Stimulated activated CD8-positive, alpha-beta memory T cell treated with anti-CD3 and anti-CD28 coated beads, Interleukin-15, amount 100 ng/mL, for 1 hour (primary cell): ENCODE measurements around the gene GSX2.
"Not testable (repeated sequence)": the region's sequence is repeated elsewhere in the genome, so short reads cannot be mapped to it uniquely, and the experiment has no call there.

Source experiments
- DNase-seq: peaks from one replicate; pipeline ENCODE4 v3.0.0-alpha.2; 2020; ENCODE audit warnings: low read depth

GSX2 gene

DNA sequence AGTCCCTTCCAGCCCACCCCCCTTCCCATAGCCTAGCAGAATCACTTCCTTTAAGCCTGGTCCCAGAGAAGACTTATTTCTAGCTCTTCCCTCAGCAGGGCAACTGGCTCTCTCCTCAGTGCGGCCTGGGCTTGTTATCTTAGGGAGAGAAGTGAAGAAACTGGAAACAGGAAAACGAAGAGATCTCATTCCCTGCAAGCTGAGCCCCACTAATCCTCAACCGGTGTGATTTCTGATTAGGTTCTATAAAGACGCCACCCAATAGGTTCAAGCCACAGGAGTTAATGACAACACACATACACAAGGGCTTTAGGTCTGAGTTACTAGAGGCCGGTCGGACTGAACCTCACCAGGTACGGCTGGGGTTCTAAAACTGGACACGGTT, 3.2 kb downstream of the GSX2 start:
- no peak for DNase-seq

DNA sequence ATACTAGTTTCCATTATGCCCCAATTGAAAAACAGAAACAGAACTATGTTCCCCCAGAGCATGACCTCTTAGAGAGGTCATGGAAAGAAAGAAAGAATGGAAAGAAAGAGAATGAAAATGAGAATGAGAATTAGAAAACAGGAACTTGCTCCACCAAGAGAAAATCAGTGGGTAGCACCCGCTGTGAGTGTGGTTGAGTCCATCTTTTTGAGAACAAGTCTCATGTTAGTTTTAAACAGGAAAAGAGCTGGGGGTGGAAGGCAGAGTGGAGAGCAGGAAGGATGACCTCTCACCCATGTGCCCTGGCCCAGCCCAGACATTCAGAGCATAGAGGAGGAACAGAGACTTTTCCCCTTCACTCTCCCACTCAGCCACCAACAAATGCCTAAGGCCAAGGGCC, 4.9 kb downstream of the GSX2 start:
- DNase-seq: no peak

DNA sequence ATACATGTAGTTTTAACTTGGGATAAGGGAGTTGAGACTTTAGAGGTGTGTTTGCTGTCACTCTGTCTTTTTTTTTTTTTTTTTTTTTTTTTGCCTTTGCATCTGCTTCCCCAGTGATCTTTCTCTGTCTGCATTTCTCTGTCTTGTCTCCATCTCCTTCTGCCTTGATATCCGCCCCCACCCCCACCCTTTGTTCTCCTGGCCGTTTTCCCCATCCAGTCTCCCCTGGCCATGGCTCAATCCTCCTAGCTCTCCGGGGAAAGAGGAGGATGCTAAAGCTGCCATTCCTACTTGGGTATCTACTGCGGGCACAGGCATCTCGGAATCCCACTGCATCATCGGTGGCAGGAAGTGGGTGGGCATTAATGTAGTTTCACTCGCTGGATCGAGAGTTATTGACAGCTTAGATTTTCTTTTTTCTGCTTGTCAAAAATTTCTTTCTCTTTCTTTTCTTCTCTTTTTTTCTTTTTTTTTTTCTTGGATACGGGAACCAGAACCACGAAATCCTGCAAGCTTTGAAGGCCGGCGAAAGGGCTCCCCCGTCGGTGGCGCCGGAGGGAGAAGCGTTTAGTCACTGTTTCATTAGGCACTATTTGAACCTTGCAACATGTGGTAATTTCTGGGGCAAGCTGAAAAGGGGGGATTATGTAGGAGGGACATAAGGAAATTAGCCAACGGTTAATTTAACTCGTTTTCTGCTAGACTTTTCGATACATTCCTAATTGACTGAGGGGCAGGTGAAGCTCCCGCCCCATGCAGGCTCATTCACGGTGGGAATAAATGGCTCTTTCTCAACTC, 8.2 kb downstream of the GSX2 start:
- no peak for DNase-seq

DNA sequence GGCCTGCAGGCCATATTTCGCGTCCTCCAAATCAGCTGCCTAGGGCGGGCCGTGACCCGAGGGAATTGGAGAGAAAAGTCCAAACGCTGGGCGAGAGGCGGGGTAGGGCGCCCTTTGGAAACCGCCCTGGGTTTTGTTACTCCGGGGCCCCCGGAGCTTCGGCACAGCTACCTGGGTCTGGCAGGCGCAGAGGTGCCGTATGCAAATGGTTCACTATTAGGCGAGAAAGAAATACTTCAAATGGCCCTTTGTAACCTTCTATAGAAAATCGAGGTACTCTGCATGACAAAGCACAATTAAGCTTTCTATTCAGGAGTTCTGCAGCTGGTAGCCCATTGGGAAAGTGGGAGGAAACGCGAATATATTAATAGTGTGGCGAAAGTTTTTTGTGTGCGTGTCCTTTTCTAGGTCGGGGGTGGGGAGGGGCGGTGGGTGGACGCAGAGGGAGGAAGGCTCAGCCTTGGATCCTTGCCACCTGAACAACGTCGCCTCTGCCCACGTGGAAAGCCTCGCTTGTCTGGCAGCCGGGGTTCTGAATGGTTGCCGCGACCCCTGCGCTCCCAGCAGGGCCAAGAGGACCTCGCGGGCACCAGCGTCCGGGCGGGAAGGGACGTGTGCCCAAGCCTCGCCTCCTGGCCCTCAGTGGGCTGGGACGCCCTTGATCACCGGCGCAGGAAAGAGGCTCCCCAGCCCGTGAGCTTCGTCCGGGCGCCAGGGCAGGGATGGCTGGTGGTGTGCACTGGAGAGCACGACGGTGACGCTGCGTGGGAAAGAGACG, 9.5 kb downstream of the GSX2 start:
- no peak for DNase-seq

DNA sequence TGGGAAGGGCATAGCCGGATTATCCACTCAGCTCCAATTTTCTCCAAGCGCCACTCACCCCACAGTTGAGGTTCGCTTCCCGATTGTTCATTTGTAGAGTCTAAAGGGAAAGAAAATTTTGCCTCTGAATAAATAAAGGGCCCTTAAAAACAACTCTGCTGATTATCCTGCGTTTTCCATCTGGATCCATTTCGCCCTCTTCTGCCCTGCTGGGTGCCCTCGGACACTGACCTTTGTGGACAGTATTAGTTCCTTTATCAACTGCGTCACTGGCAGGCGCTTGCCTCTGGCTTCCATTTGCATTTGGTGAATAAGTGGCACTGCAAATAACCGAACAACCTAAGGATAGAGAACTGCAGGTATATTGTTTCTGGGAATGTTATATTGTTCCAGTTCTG, 10.1 kb downstream of the GSX2 start:
- no peak for DNase-seq

DNA sequence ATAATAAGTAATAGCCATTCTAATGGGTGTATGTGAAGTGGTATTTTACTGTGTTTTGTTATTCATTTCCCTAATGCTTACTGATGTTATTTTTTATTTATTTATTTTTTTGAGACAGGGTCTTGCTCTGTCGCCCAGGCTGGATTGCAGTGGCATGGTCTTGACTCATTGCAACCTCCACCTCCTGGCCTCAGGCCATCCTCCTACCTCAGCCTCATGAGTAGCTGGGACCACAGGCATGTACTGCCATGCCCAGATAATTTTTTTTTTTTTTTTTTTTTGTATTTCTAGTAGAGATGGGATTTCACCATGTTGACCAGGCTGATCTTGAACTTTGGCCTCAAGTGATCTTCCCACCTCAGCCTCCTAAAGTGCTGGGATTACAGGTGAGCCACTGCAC, 13.2 kb downstream of the GSX2 start:
- not testable (repeated sequence) for DNase-seq

DNA sequence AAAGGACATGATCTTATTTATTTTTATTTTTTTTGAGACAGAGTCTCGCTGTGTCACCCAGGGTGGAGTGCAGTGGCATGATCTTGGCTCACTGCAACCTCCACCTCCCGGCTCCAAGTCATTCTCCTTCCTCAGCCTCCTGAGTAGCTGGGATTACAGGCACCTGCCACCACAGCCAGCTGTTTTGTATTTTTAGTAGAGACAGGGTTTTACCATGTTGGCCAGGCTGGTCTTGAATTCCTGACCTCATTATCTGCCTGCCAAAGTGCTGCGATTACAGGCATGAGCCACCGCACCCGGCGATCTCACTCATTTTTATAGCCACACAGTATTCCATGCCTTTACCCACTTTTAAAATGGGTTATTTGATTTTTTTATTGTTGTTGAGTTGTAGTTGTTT, 16.3 kb downstream of the GSX2 start:
- not testable (repeated sequence) for DNase-seq

DNA sequence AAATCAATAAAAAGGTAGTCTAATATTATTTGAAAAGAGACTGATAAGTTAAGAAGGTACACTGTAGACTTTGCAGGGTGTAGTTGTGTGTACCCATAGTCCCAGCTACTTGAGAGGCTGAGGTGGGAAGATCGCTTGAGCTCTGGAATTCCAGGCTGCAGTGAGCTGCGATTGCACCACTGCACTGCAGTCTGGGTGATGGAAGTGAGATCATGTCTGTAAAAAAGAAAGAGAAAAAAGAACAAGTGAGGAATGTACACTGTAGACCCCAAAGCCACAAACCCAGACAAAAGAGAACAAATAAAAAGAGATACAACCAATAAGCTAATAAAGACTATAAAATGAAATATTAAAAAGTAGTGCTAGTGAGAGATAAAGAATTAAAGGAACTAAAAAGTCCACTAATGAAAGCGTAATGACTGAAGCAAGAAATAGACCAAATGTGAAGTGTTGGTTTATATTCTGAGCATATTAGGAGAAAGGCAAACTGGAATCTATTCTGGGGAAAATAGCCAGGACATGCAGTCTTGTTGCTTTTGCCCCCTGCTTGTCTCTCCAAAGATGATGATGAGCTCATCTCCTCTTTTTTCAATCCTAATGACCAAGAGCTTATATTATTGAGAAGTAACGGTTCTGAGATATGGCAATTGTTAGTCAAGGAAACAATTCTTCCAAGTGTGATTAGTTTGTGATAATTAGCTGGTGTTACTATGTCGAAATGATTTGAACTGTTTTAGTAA, 19.1 kb downstream of the GSX2 start:
- no peak for DNase-seq

DNA sequence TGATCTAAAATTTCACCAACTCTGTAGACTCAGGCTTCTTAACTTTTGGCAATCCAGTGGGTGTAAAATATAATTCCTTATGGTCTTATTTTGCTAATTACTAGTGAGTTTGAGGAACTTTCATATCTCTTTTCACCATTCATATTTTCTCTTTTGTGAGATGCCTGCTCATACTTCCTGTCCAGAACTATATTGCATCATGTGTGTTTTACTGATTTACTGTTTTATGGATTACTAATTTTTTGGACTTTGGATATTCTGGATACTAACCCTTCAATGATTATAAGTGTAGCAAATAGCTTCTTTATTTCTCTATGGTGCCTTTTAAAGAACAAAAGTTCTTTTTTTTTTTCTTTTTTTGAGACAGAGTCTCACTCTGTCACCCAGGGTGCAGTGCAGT, 20.6 kb downstream of the GSX2 start:
- DNase-seq: no peak

DNA sequence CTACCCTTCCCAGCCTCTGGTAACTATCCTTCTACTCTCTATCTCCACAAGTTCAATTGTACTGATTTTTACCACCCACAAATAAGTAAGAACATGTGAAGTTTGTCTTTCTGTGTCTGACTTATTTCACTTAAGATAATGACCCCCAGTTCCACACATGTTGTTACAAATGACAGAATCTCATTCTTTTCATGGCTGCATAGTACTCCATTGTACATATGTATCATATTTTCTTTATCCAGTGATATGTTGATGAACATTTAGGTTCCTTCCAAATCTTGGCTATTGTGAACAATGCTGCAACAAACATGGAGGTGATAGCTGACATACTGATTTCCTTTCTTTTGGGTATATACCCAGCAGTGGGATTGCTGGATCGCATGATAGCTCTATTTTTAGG, 27.7 kb downstream of the GSX2 start:
- no peak for DNase-seq

DNA sequence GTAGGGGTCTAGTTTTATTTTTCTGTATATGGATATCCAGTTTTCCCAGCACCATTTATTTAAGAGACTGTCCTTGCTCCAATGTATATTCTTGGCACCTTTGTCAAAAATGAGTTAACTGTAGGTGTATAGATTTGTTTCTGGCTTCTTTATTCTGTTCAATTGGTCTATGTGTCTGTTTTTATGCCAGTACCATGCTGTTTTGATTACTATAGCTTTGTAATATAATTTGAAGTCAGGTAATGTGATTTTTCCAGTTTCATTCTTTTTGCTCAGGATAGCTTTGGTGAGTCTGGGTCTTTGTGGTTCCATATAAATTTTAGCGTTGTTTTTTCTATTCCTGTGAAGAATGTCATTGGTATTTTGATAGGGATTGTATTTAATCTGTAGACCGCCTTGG, 28.7 kb downstream of the GSX2 start:
- not testable (repeated sequence) for DNase-seq

DNA sequence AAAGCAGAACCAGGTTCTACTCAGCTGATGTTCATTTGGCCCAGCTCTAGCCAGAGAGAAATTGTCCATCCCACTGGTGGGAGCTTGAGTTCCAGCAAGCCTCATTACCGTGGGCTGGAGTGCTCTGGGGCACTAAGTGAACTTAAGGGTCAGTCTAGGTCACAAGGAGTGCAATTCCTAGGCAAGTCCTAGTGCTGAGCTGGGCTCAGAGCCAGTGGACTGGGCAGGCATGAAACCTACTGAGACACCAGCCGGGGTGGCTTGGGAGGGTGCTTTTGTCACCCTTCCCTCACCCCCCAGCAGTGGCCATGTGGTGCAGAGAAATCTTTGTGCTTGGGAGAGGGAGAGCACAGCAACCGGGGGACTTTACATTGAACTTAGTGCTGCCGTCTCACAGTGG, 39.4 kb downstream of the GSX2 start:
- DNase-seq: no peak

DNA sequence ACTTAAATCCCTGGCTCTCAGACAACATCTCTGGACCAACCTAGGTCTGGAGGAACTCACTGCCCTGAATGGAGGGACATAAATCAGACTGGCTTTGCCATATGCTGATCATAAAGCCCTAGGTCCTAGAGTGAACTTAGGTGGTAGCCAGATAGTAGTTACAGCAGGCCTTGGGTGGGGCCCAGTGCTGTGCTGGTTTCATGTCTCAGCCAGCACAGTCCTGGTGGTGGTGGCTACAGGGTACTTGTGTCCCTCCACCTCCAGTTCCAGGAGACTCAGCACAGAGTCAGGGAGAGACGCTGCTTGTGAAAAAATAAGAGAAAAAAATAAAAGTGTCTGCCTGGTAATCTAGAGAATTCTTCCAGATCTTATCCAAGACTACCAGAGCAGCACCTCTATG, 40.3 kb downstream of the GSX2 start:
- no peak for DNase-seq

DNA sequence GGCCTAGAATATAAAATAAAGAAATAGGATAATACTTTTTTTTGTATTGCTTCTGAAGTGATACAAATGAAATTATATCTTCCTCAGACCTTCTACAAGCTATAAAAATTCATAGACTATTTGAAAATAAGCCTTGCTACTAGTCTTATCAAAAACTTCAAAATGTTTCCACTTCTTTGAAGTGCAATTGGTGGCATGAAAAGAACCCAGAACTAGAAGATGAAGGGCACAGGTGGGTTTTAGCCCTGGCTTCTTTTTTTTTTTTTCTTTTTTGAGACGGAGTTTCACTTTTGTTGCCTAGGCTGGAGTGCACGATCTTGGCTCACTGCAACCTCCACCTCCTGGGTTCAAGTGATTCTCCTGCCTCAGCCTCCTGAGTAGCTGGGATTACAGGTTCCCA, 44.2 kb downstream of the GSX2 start:
- no peak for DNase-seq

DNA sequence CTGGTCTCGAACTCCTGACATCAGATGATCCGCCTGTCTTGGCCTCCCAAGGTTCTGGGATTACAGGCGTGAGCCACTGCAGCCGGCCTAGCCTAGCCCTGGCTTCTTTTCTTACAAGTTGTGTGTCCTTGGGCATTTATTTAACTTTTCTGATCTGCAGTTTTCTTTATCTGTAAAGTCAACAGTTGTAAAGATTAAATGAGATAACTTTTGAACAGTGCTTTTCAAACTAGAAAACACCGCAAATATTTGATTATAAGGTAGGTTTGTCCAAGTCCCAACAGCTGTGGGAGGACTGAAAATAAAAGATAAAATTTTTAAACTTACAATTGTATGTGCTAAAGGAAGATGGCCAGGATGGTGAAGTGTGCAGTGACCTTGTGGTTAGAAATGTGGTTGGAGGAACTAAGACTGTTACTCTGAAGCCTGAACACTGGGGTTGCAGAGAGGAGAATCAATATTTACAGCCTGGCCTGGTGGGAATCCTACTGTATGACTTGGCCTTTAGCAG, 44.8 kb downstream of the GSX2 start:
- no peak for DNase-seq

DNA sequence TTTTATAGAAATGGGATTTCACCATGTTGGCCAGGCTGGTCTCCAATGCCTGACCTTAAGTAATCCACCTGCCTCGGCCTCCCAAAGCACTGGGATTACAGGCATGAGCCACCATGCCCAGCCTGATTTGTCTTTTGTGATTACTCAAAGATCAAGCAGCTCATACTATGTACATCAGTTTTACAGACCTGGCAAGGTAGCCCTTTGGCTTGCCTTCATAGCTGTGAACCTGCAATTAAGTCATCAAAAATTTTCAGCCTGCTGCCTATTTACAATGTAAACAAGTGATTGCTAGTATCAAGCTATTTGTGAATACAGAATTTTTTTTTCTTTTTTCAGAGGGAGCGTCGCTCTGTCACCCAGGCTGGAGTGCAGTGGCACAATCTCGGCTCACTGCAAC, 46.2 kb downstream of the GSX2 start:
- no peak for DNase-seq

DNA sequence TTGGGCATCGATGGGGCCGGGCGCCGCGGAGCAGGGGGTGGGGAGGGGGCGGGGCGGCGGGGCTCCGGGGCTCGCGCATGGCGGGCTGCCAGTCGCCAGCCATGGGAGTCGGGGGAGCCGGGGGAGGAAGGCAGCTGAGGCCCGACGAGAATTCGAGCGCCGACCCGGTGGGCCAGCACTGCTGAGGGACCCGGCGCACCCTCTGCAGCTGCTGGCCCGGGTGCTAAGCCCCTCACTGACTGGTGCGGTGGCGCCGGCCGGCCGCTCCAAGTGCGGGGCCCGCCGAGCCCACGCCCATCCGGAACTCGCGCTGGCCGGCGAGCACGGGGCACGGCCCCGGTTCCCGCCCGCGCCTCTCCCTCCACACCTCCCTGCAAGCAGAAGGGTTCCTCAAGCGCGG, 49.4 kb downstream of the GSX2 start:
- DNase-seq: no peak
